Measurements from ENCODE around the gene IP6K2. TPM values are rescaled to one million over a fixed set of nuclear protein-coding genes. Genes with fewer than 3 reads are reported as not detected.

Gene IP6K2
- total and polyA plus RNA-seq, 5 donors from 2014 or later, result 54.0 to 107 (median 55.9) TPM

- Histone ChIP-seq H3K4me1 (ENCODE audit: control insufficient read depth, insufficient read depth, low read length, poor library complexity, severe bottlenecking) (no peaks in the 10 kb centered on the region), H3K4me3 (ENCODE audit: low read depth, low read length) (no peak overlapping the region), H3K36me3 (ENCODE audit: control insufficient read depth, insufficient read depth, low read length) (no peaks in the 10 kb centered on the region), H3K9me3 (ENCODE audit: control insufficient read depth in 2 of 2, low read length in 2 of 2) (no peaks in the 10 kb centered on the region), H3K27ac (ENCODE audit: insufficient read depth, low read length, poor library complexity, severe bottlenecking) (no peak overlapping the region), H3K27me3 (ENCODE audit: control insufficient read depth, insufficient read depth, low read length) (no peaks in the 10 kb centered on the region)
- peak overlapping the region in 1 of 3 donors; percentile 52 for H3K27ac Mint-ChIP-seq
- DNase-seq (no peak), ATAC-seq (ENCODE audit: low read depth in 2 of 2) (no peak)
- peaks cover 14% of the 10 kb centered on the region for H3K36me3 Mint-ChIP-seq
- no peaks in the 10 kb centered on the region for H3K9me3 Mint-ChIP-seq
- H3K4me3 Mint-ChIP-seq, result peak overlapping the region in 1 of 4 donors; percentile 5
- no peaks in the 10 kb centered on the region for H3K27me3 Mint-ChIP-seq
- H3K4me1 Mint-ChIP-seq, result no peaks in the 10 kb centered on the region
Observed at GRCh38 chr3:48672522-48672921, 44.5 kb downstream of the IP6K2 start.

GRCh38 chr3:48664929-48665328 is 52.1 kb downstream of the IP6K2 start:
- Mint-ChIP-seq H3K27me3 (peaks cover 12% of the 10 kb centered on the region), H3K4me3 (peak overlapping the region in 2 of 4 donors; percentile 87 to 97), H3K27ac (no peak overlapping the region), H3K4me1 (peaks cover 0 to 23% (median 11%) of the 10 kb centered on the region in 4 donors), H3K9me3 (peaks cover 0 to 2% (median 0%) of the 10 kb centered on the region in 7 donors), H3K36me3 (peaks cover 3% of the 10 kb centered on the region)
- no peak overlapping the region for H3K4me3 ChIP-seq (ENCODE audit: low read depth, low read length)
- no peaks in the 10 kb centered on the region for H3K36me3 ChIP-seq (ENCODE audit: control insufficient read depth, insufficient read depth, low read length)
- H3K9me3 ChIP-seq (ENCODE audit: control insufficient read depth in 2 of 2, low read length in 2 of 2), result no peaks in the 10 kb centered on the region
- ATAC-seq (ENCODE audit: low read depth in 2 of 2) (no peak), DNase-seq (no peak)
- no peaks in the 10 kb centered on the region for H3K27me3 ChIP-seq (ENCODE audit: control insufficient read depth, insufficient read depth, low read length)
- no peak overlapping the region for H3K27ac ChIP-seq (ENCODE audit: insufficient read depth, low read length, poor library complexity, severe bottlenecking)
- peaks cover 34% of the 10 kb centered on the region for H3K4me1 ChIP-seq (ENCODE audit: control insufficient read depth, insufficient read depth, low read length, poor library complexity, severe bottlenecking)

GRCh38 chr3:48664313-48664644 is 52.7 kb downstream of the IP6K2 start:
- no peak for DNase-seq
- Mint-ChIP-seq H3K27ac (peak overlapping the region in 1 of 3 donors; percentile 10), H3K4me3 (peak overlapping the region; percentile 78 to 97 (median 86)), H3K9me3 (peaks cover 0 to 2% (median 0%) of the 10 kb centered on the region in 7 donors), H3K27me3 (peaks cover 12% of the 10 kb centered on the region), H3K4me1 (peaks cover 0 to 25% (median 11%) of the 10 kb centered on the region in 4 donors), H3K36me3 (peaks cover 3% of the 10 kb centered on the region)
- Histone ChIP-seq H3K9me3 (ENCODE audit: control insufficient read depth in 2 of 2, low read length in 2 of 2) (no peaks in the 10 kb centered on the region), H3K27ac (ENCODE audit: insufficient read depth, low read length, poor library complexity, severe bottlenecking) (peak overlapping the region; percentile 68), H3K4me1 (ENCODE audit: control insufficient read depth, insufficient read depth, low read length, poor library complexity, severe bottlenecking) (peaks cover 34% of the 10 kb centered on the region), H3K4me3 (ENCODE audit: low read depth, low read length) (no peak overlapping the region), H3K27me3 (ENCODE audit: control insufficient read depth, insufficient read depth, low read length) (no peaks in the 10 kb centered on the region), H3K36me3 (ENCODE audit: control insufficient read depth, insufficient read depth, low read length) (no peaks in the 10 kb centered on the region)
- no peak for ATAC-seq (ENCODE audit: low read depth in 2 of 2)

- H3K4me3 ChIP-seq (ENCODE audit: low read depth, low read length), result peak overlapping the region; percentile 64
- peaks cover 34% of the 10 kb centered on the region for H3K4me1 ChIP-seq (ENCODE audit: control insufficient read depth, insufficient read depth, low read length, poor library complexity, severe bottlenecking)
- peak; percentile 85 to 95 (median 86) for DNase-seq
Observed at GRCh38 chr3:48663489-48664312, 53.3 kb downstream of the IP6K2 start.

GRCh38 chr3:48662753-48663488 is 54.1 kb downstream of the IP6K2 start, which contains the start of gene CELSR3:
CELSR3 (minus strand) TSS chr3:48662886; CDS start chr3:48662634, 252 bp downstream.
- H3K9me3 Mint-ChIP-seq, result peaks cover 0 to 2% (median 0%) of the 10 kb centered on the region in 7 donors
- DNase-seq (peak; percentile 59 to 82 (median 67)), ATAC-seq (ENCODE audit: low read depth in 2 of 2) (peak; percentile 41 to 54)
- no peaks in the 10 kb centered on the region for H3K36me3 Mint-ChIP-seq
- Histone ChIP-seq H3K4me1 (ENCODE audit: control insufficient read depth, insufficient read depth, low read length, poor library complexity, severe bottlenecking) (peaks cover 34% of the 10 kb centered on the region), H3K27ac (ENCODE audit: insufficient read depth, low read length, poor library complexity, severe bottlenecking) (peak within 1 kb of the TSS; percentile 68), H3K4me3 (ENCODE audit: low read depth, low read length) (peak within 1 kb of the TSS; percentile 64), H3K27me3 (ENCODE audit: control insufficient read depth, insufficient read depth, low read length) (no peaks in the 10 kb centered on the region), H3K9me3 (ENCODE audit: control insufficient read depth in 2 of 2, low read length in 2 of 2) (no peaks in the 10 kb centered on the region), H3K36me3 (ENCODE audit: control insufficient read depth, insufficient read depth, low read length) (no peaks in the 10 kb centered on the region)
- peak within 1 kb of the TSS; percentile 78 to 97 (median 87) for H3K4me3 Mint-ChIP-seq
- peaks cover 0 to 26% (median 11%) of the 10 kb centered on the region in 4 donors for H3K4me1 Mint-ChIP-seq
- peaks cover 16% of the 10 kb centered on the region for H3K27me3 Mint-ChIP-seq
- peak within 1 kb of the TSS; percentile 10 to 83 (median 58) for H3K27ac Mint-ChIP-seq

More at GRCh38 chr3:48663489-48664312, 53.3 kb downstream of the IP6K2 start:
- H3K36me3 ChIP-seq (ENCODE audit: control insufficient read depth, insufficient read depth, low read length), result no peaks in the 10 kb centered on the region
- H3K27me3 Mint-ChIP-seq, result peaks cover 14% of the 10 kb centered on the region
- H3K9me3 ChIP-seq (ENCODE audit: control insufficient read depth in 2 of 2, low read length in 2 of 2), result no peaks in the 10 kb centered on the region
- peak overlapping the region; percentile 10 to 83 (median 60) for H3K27ac Mint-ChIP-seq
- peaks cover 0 to 2% (median 0%) of the 10 kb centered on the region in 7 donors for H3K9me3 Mint-ChIP-seq
- peaks cover 0 to 25% (median 11%) of the 10 kb centered on the region in 4 donors for H3K4me1 Mint-ChIP-seq
- H3K36me3 Mint-ChIP-seq, result peaks cover 3% of the 10 kb centered on the region
- H3K4me3 Mint-ChIP-seq, result peak overlapping the region; percentile 78 to 97 (median 86)
- peak overlapping the region; percentile 68 for H3K27ac ChIP-seq (ENCODE audit: insufficient read depth, low read length, poor library complexity, severe bottlenecking)
- no peaks in the 10 kb centered on the region for H3K27me3 ChIP-seq (ENCODE audit: control insufficient read depth, insufficient read depth, low read length)
- peak; percentile 81 to 84 for ATAC-seq (ENCODE audit: low read depth in 2 of 2)

- H3K27me3 Mint-ChIP-seq, result peaks cover 16% of the 10 kb centered on the region
- H3K27ac Mint-ChIP-seq, result no peak overlapping the region
- Histone ChIP-seq H3K27me3 (ENCODE audit: control insufficient read depth, insufficient read depth, low read length) (no peaks in the 10 kb centered on the region), H3K36me3 (ENCODE audit: control insufficient read depth, insufficient read depth, low read length) (no peaks in the 10 kb centered on the region), H3K27ac (ENCODE audit: insufficient read depth, low read length, poor library complexity, severe bottlenecking) (no peak overlapping the region), H3K4me3 (ENCODE audit: low read depth, low read length) (no peak overlapping the region), H3K4me1 (ENCODE audit: control insufficient read depth, insufficient read depth, low read length, poor library complexity, severe bottlenecking) (peaks cover 35% of the 10 kb centered on the region), H3K9me3 (ENCODE audit: control insufficient read depth in 2 of 2, low read length in 2 of 2) (no peaks in the 10 kb centered on the region)
- peak overlapping the region; percentile 50 to 89 (median 66) for H3K4me3 Mint-ChIP-seq
- no peaks in the 10 kb centered on the region for H3K36me3 Mint-ChIP-seq
- DNase-seq (no peak), ATAC-seq (ENCODE audit: low read depth in 2 of 2) (no peak)
- H3K9me3 Mint-ChIP-seq, result peaks cover 0 to 3% (median 0%) of the 10 kb centered on the region in 7 donors
- H3K4me1 Mint-ChIP-seq, result peaks cover 0 to 32% (median 12%) of the 10 kb centered on the region in 4 donors
Observed at GRCh38 chr3:48662145-48662752, 54.8 kb downstream of the IP6K2 start.

- no peak overlapping the region for H3K4me3 ChIP-seq (ENCODE audit: low read depth, low read length)
- H3K4me1 ChIP-seq (ENCODE audit: control insufficient read depth, insufficient read depth, low read length, poor library complexity, severe bottlenecking), result peaks cover 41% of the 10 kb centered on the region
- H3K9me3 Mint-ChIP-seq, result peaks cover 0 to 3% (median 0%) of the 10 kb centered on the region in 7 donors
- no peaks in the 10 kb centered on the region for H3K36me3 ChIP-seq (ENCODE audit: control insufficient read depth, insufficient read depth, low read length)
- H3K27me3 Mint-ChIP-seq, result peaks cover 16% of the 10 kb centered on the region
- ATAC-seq (ENCODE audit: low read depth in 2 of 2) (peak in 1 of 2 donors; percentile 21), DNase-seq (peak; percentile 57 to 75 (median 65))
- H3K27ac Mint-ChIP-seq, result no peak overlapping the region
- no peaks in the 10 kb centered on the region for H3K27me3 ChIP-seq (ENCODE audit: control insufficient read depth, insufficient read depth, low read length)
- no peaks in the 10 kb centered on the region for H3K9me3 ChIP-seq (ENCODE audit: control insufficient read depth in 2 of 2, low read length in 2 of 2)
- H3K4me3 Mint-ChIP-seq, result peak overlapping the region; percentile 50 to 89 (median 66)
- peaks cover 0 to 35% (median 14%) of the 10 kb centered on the region in 4 donors for H3K4me1 Mint-ChIP-seq
- H3K36me3 Mint-ChIP-seq, result no peaks in the 10 kb centered on the region
- no peak overlapping the region for H3K27ac ChIP-seq (ENCODE audit: insufficient read depth, low read length, poor library complexity, severe bottlenecking)
Observed at GRCh38 chr3:48661501-48662144, 55.4 kb downstream of the IP6K2 start.

Data from CD4-positive, CD25-positive, alpha-beta regulatory T cell (primary cell).